Measurements from ENCODE around the gene EXD1.

GRCh38 chr15:41279535-41280283, 49.2 kb upstream of the EXD1 start:
- TF ChIP-seq CTCF (IDR thresholded peaks at IDR 0.05) (no peak), POLR2A (IDR thresholded peaks at IDR 0.05) (no peak), POLR2AphosphoS5 (IDR thresholded peaks at IDR 0.05) (no peak), EP300 (IDR thresholded peaks at IDR 0.05) (no peak)
